Right forelimb (tissue), 1 donor: Measurements from ENCODE around the gene SUMO2.
"Not testable (repeated sequence)": the region's sequence is repeated elsewhere in the genome, so short reads cannot be mapped to it uniquely, and the experiment has no call there.

Experiments
- DNase-seq: peaks from one replicate; pipeline ENCODE4 v3.0.0-alpha.2; 2018

Gene SUMO2

DNA sequence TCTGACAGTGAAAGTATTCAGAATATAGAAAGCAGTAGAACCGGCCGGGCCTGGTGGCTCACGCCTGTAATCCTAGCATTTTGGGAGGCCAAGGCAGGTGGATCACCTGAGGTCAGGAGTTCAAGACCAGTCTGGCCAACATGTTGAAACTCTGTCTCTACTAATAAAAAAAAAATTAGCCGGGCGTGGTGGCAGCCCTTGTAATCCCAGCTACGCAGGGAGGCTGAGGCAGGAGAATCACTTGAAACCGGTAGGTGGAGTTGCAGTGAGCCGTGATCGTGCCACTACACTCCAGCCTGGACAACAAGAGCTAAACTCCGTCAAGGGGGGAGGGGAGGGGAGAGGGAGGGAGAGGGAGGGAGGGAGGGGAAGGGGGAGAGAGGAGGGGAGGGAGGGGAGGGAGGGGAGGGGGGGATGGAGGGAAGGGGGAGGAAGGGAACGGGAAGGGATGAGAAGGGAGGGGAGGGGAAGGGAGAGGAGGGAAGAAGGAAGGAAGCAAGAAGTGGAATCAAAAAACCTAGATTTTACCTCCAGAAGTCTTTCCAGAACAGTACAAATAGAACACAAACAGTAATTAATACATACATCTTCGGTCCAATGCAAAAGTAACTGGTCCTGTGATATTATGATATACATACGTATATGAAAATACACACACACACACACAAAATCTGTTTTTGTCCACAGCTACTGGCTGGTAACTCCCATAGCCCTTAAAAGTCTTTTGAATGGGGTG lies 40.4 kb downstream of the SUMO2 start:
- DNase-seq, result no peak

DNA sequence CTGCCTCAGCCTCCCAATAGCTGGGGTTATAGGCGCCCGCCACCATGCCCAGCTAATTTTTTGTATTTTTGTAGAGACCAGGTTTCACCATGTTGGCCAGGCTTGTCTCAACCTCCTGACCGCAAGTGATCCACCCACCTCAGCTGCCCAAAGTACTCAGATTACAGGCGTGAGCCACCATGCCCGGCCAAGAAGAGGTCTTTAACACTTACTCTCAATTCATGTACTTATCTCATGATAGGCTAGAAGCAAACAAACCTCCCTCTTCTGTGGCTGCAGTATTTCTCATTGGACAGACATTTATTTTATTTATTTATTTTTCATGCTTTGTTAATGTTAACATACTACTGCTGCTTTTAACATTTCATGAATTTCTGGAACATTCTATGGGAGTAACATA lies 44.2 kb downstream of the SUMO2 start:
- DNase-seq, result no peak

DNA sequence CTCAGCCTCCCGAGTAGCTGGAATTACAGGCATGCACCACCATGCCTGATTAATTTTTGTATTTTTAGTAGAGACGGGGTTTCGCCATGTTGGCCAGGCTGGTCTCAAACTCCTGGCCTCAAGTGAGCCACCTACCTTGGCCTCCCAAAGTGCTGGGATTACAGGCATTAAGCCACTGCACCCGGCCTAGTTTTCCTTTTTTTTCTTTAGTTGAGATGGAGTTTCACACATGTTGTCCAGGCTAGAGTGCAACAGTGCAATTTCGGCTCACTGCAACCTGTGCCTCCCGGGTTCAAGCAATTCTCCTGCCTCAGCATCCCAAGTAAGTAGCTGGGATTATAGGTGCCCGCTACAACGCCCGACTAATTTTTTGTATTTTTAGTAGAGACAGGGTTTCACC lies 45.0 kb downstream of the SUMO2 start:
- not testable (repeated sequence) for DNase-seq

DNA sequence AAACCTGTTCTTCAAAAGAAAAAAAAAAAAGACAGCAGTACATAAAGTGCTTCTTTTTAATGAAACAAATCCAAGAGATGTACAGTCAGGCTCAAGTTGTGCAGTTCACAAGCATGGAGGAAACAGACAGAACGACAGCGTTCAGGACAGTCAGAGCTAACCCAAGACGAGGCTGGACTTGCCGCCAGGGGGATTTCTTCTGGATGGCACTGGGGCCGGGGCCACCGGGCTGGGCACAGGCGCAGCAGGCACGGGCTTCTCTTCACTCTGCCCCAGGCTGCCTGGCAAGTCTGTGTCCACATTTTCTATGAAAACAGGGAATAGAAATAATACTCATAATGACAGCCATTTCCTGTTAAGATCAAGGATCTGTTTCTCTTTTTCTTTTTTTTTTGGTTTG lies 46.8 kb downstream of the SUMO2 start:
- no peak for DNase-seq

DNA sequence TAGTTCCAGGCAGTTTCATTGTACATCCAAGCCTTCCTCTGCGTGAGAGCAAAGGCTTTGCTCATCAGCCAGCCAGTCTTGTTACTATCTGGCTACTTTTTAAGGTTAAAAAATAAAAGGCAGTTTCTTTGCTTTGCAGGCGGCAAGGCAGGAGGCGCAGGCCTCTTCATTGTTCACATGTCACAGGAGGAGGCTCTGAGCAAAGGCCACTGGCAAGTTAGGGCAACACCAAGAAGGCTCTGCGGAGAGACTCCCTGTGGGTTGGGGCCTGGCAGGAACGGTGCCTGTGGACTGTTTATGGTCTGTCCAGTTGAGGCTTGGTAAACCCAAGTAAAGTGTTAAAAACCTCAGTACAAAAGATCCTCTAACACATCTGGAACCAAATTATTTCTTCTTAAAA lies 47.3 kb downstream of the SUMO2 start:
- no peak for DNase-seq

DNA sequence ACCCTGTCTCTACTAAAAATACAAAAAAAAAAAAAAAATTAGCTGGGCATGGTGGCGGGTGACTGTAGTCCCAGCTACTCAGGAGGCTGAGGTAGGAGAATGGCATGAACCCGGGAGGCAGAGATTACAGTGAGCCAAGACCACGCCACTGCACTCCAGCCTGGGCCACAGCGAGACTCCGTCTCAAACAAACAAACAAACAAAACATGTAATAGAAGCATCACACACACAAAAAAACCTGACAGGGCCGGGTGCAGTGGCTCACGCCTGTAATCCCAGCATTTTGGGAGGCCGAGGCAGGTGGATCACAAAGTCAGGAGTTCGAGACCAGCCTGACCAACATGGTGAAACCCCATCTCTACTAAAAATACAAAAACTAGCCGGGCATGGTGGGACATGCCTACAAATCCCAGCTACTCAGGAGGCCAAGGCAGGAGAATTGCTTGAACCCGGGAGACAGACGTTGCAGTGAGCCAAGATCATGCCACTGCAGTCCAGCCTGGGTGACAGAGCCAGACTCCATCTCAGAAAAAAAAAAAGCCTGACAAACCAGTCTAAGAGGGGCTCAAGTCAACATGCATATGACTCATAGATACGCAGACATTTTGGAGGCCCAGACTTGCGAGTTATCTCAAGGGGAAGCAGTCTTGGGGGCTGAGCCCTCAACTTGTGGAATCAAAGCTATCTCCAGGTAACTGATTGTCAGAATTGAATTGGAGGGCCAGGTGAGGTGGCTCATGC lies 49.0 kb downstream of the SUMO2 start:
- DNase-seq, result not testable (repeated sequence)

DNA sequence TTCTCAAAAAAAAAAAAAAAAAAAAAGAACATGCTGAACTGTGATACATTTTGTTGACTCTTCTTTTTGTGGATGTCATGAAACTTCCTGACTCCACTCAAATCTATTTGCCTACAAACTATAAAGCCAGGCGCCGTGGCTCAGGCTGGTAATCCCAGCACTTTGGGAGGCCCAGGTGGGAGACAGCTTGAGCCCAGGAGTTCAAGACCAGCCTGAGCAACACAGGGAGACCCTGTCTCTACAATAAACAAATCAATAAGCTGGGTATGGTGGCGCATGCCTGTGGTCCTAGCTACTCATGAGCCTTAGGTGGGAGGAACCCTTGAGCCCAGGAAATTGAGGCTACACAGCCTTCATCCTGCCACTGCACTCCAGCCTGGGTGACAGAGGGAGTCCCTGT lies 49.8 kb downstream of the SUMO2 start:
- DNase-seq, result no peak

DNA sequence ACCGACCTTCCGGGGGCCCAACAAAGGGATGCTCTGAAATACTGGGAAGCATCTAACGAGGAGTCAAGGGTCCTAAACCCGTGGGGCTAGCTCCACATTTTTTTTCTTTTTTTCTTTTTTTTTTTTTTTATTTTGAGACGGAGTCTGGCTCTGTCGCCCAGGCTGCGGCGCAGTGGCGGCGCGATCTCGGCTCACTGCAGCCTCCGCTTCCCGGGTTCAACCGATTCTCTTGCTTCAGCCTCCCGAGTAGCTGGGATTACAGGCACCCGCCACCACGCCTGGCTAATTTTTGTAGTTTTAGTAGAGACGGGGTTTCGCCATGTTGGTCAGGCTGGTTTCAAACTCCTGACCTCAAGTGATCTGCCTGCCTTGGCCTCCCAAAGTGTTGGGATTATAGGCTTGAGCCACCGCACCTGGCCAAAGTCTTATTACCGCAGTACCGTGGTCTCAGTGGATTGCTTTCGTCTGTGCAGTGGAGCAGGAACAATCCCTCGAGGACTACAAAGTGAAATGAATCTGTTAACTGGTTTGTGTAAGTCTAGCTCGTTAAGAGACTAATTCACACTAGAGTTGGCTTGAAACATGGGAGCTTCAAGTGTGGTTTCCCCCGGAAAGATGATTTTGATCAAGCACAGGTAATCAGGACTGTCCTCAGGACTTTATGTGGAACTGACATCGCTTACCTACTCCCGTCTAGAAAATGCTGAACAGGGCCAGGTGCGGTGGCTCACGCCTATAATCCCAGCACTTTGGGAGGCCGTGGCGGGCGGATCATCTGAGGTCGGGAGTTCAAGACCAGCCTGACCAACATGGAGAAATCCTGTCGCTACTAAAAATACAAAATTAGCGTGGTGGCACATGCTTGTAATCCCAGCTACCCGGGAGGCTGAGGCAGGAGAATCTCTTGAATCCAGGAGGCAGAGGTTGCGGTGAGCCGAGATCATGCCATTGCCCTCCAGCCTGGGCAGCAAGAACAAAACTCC lies 50.5 kb downstream of the SUMO2 start:
- DNase-seq, result not testable (repeated sequence)

DNA sequence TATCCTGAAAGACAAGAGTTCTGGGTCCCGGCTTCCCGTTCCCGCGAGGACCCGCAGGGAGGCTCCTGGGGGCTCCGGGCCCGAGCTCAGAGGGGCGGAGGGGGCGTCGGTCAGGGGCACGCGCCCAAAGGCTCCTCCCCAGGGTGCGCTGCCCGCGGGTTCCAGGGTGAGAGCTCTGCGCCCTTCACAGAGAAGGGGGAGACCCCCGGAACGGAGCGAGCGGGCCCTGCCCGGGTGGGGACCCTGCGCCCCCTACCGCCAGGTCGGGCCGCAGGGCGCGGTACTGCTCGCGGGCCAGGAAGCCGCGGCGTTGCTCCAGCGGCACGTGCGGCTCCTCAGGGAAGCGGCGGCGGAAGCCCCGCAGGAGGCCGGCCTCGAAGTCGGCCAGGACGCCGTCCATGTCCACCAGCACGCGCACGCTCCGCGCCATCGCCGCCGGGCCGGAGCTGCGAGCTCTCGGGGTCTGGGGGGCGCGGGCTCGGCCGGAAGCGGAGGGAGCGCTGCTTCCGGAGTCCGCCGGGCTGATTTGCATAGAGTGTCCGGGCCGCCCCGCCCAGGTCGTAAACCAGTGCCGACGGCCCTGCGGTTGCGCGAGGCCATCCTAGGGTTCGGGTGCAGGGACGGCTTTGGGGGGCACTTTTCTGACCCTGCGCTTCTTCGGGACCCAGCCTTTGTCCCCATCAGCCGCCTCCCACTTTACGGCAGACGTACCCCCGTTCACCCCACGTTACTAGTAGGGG lies 51.3 kb downstream of the SUMO2 start, which contains the start of gene NT5C:
Gene NT5C (minus strand): TSS at position 465 of the 740 bp plus-strand sequence. CDS start 35 bp downstream, at position 430.
- peak; percentile 92 for DNase-seq

DNA sequence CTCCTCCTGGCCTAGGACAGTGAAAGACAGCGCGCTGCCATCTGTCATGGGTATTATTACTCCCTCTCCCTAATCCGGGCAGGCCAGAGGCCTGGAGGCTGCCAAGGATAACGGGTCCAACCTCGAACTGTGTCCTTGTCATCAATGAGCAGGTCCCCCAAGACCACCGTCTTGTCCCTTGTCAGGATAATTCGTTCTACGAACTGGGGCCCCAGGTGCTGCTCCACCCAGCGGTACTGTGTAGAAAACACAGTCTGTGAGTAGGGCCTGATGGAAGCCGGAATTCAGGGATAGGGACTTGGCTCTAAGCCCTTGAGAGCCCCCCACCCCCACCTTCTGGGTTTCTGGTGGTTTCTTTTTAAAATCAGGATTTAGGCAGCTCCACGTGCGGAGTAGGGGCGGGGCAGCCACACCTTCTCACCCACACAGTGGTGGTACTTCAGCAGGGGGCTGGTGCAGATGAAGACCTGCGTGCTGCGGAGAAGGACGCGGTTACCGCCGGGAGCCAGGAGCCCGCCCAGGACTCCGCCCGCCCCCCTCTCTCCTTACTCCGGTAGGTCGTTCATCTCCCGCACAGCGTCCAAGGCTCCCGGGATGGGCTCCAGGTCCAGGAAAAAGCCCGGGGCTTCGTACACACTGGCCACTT lies 52.0 kb downstream of the SUMO2 start:
- peak; percentile 80 for DNase-seq

DNA sequence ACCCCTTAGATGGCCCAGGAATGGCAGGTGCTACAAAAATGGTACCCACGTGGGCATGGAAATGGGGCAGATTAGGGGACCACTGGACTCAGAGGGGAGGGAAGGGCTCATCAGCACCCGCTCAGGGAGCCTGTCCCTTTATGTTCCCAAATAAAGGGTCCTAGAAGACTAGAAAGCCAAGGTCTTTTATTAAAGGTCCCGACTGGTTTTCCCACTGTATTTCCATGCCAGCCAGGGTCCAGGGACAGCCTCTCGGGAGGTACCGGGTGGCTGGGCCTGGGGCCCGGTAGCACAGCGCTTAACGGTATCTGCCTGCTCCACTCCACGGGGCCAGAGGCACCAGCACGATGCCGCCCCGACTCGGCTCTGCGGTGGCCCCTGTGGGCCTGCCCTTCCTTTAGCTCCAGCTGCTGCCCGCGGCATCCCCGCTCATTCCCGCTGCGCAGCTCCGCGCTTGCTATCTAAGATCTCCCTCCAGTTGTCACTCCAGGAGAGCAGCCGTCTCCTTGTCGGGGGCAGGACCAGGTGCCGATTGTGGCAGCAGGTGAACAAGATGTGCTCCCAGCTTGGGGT lies 52.6 kb downstream of the SUMO2 start:
- DNase-seq, result no peak

DNA sequence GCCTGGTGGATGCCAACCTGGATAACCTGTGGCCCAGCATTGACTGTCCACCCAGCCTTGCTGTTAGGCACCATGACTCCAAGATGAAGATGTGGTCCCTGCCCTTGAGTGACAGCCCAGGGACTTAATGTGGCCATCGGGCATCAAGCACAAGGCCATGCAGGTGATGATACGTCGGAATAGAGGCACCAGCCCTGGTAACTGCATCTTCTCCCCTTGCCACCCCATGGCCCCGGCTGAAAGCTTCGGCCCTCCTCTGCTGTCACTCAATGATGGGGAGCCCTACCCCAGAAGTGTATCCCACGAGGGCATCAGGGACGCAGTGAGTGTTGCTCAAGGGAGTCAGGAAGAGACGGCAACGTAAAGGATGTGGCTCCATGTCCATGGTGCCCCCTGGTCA lies 53.2 kb downstream of the SUMO2 start:
- DNase-seq, result no peak

DNA sequence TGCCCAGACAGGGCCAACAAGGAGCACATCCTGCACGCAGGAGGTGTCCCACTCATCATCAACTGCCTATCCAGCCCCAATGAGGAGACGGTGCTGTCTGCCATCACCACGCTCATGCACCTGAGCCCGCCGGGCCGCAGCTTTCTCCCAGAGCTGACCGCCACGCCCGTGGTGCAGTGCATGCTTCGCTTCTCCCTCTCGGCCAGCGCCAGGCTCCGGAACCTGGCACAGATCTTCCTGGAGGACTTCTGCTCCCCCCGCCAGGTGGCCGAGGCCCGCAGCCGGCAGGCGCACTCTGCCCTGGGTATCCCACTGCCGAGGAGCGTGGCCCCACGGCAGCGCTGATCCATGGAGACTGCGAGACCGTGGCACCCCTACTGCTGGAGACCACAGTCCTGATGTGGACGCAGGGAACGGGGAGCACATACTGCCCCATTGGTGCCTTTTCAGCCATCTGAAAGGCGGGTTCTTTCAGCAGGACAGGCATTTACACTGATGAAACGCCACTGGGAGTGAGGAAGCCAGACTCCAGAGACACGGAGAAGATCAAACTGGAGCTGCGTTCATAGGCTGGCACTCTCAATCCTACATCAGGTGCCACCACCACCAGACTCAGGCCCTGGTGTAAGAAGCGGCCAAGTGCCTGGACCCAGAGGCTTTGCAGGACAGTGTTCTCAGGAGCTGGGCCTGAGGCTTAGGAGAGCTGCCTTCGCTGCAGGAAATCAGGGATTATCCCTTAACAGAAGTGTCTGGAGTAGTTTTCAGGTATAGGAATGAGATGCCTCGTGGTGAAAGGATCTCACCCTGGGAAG lies 53.9 kb downstream of the SUMO2 start:
- DNase-seq, result no peak

DNA sequence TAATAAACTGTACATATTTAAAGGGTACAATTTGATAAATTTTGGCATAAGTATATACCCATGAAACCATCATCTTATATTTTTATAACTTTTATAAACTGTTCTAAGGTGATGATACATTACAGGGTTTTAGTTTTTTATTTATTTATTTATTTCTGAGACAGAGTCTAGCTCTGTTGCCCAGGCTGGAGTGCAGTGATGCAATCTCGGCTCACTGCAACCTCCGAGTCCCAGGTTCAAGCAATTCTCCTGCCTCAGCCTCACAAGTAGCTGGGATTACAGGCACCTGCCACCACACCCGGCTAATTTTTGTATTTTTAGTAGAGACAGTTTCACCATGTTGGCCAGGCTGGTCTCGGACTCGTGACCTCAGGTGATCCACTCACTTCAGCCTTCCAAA lies 54.8 kb downstream of the SUMO2 start:
- not testable (repeated sequence) for DNase-seq

DNA sequence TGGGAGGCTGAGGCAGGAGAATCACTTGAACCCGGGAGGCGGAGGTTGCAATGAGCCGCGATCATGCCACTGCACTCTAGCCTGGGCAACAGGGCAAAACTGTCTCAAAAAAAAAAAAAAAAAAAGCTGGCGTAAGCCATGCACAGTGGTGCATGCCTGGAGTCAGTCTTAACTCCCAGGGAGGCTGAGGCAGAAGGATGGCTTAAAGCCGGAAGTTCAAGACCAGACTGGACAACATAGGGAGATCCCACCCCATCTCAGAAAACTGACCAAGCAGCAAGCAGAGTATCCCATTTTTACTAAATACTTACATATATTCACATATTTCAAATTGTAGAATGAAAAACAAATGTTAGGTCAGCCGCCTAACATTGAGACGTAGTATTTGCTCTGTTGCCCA lies 55.8 kb downstream of the SUMO2 start:
- DNase-seq, result no peak

DNA sequence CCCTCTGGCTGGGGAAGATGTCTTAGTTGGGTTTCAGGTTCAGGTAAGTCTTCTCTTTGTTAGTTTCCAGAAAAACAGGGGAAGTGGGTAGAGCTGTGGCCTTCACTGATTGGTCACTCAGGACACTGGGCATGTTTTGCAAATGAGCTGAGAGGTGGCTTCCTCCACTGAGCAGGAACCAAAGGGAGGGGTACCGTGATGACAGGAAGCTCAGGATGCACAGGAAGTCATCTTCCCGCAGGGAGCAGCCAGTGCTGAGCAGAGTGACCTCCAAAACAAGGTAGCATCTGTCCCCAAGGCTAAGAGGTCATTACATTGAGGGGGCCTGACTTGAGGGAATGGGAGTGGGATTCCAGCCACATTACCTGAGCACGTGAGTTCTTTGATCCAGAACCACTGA lies 56.8 kb downstream of the SUMO2 start:
- DNase-seq, result no peak

DNA sequence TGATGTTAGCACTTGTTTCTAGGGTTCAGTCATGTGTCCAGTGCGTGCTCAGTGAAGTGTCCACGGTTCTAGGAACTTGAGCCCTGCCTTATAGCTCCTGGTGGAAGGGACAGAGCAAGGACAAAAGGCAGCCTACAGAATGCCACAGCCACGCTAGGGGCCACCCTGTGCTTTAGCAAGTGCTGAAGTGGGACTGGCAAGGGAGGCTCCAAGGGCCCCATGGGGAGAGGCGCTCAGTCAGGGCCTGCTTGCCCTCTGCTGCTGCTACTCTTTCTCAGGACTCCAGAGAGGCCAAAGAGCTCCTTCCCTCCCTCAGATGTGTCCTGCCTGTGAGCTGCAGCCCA lies 58.0 kb downstream of the SUMO2 start:
- no peak for DNase-seq

DNA sequence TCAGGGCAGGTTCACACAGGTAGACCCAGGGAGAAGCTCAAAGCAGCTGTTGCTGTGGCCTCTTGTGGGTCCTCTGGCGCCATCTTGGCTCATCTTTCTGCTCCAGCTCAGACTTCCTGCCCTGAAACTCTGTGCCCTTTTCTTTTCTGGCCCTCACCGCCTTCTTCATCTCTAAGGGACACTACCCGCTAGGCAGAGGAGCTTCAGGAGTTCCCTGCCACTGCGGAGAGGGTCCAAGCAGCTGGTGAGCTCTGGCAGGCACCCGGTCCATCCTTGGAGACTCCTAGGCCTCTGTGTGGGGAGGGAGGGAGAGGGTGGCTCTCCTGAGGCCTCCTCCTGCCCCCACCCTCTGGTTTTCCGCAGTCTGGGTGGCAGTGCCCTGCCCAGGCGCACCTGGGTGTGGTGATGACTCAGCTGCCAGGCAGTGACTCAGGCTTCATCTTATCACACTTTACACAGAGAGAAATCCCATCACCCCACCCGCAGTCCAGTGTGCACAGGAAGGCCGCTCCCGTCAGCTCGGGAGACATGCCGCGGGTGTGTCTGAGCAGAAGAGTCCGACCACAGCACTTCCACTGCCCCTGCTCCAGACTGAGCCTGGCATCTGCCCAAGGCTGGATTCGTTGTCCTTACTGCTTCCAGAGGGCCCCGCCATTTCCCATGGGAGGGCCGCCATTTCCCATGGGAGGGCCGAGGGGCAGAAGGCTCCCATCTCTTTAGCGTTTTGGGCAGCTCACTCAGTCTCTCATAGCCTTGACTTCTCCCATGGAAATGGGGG lies 58.5 kb downstream of the SUMO2 start:
- no peak for DNase-seq

DNA sequence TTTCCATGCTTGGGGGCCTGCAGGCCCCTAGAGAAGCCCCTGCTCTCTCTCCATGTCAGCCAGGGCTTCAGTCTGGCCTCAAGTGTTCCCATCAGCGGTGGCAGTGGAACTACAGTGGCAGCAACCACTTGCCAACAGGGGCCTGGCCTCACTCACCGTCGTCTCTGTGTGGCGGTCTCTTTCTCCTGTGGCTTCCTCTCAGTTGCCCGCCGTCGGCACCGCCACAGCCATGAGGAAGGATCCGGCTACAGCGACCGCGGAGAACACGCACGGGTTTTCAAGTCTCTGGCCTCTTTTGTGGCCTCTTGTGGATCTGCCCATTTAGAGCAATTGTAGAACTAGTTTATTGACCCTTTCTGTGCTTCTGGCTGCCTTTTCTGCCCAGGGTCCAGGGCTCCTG lies 64.5 kb downstream of the SUMO2 start:
- DNase-seq, result no peak

DNA sequence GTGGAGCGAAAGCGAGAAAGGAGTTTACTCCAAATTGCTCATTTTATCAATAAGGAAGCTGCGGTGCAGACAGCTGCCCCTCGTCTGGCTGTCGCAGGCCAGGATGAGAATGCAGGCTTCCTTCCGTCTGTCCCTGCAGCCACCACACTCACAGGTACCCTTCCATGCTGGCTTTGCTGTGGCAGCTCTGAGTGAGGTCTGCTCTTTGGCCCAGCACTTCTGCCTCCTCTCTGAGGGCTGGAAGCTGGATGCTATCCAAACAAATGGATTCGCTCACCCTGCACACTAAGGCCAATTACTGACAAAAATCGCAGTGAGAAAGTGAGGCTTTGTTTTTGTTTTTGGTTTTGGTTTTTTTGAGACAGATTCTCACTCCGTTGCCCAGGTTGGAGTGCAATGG lies 66.0 kb downstream of the SUMO2 start:
- no peak for DNase-seq
